PC-9 (cell line): Measurements from ENCODE around the gene CACNA1B. TPM values are rescaled to one million over a fixed set of nuclear protein-coding genes. Genes with fewer than 3 reads are reported as not detected.

Experiments used
- BruUV-seq: library from RNA; stranded (reverse); fragments of 400-500 nt; replicated peaks from 2 replicates; lab custom pipeline; 2021; lab: Mats Ljungman, UMichigan
- CTCF ChIA-PET: fragments of 300-600 bp; sonication (Branson Sonifier 250); formaldehyde crosslinking; loops from one replicate; lab custom pipeline; 2022; ENCODE audit warnings: antibody characterized with exemption; lab: Charles Lee
- POLR2A ChIA-PET: fragments of 300-600 bp; sonication (Branson Sonifier 250); formaldehyde crosslinking; loops from one replicate; lab custom pipeline; 2022; ENCODE audit warnings: antibody characterized with exemption; ENCODE audit not compliant: unreplicated experiment; lab: Charles Lee
- DNase-seq, 2 experiments: peaks; one replicate each; pipeline versions ENCODE4 v3.0.0 to v3.0.0-alpha.2; 2015 to 2022; ENCODE audit warnings: mixed read lengths in 1 of 2
- H2AFZ ChIP-seq: fragments of 200-600 bp; sonication (generic); 2 replicates; pipeline ENCODE4 v1.8.1; 2017; ENCODE audit warnings: antibody characterized with exemption
- H3F3A ChIP-seq: fragments of 200-600 bp; sonication (generic); 2 replicates; pipeline ENCODE4 v1.8.1; 2017; ENCODE audit warnings: antibody characterized with exemption, mild to moderate bottlenecking, low read depth; ENCODE audit not compliant: insufficient read depth
- H3K27ac ChIP-seq: fragments of 200-600 bp; sonication (generic); 2 replicates; pipeline ENCODE4 v1.6.1; 2016; ENCODE audit warnings: mixed run types
- H3K27me3 ChIP-seq: fragments of 200-600 bp; sonication (generic); 2 replicates; pipeline ENCODE4 v1.6.1; 2016; ENCODE audit warnings: low read depth, mixed run types; ENCODE audit not compliant: insufficient read depth
- H3K36me3 ChIP-seq: fragments of 200-600 bp; sonication (generic); 2 replicates; pipeline ENCODE4 v1.6.1; 2016; ENCODE audit warnings: low read depth, mixed run types
- H3K4me1 ChIP-seq: fragments of 200-600 bp; sonication (generic); replicated peaks from 2 replicates; pipeline ENCODE4 v1.6.1; 2016; ENCODE audit warnings: mixed run types; ENCODE audit not compliant: insufficient read depth
- H3K4me2 ChIP-seq: fragments of 200-600 bp; sonication (generic); 2 replicates; pipeline ENCODE4 v1.6.1; 2017; ENCODE audit warnings: mixed run types
- H3K4me3 ChIP-seq: fragments of 200-600 bp; sonication (generic); 2 replicates; pipeline ENCODE4 v1.6.1; 2016; ENCODE audit warnings: mixed run types
- H3K79me2 ChIP-seq: fragments of 200-600 bp; sonication (generic); 2 replicates; pipeline ENCODE4 v1.6.1; 2017; ENCODE audit warnings: low read depth, mixed run types
- H3K9me2 ChIP-seq: fragments of 200-600 bp; sonication (generic); 2 replicates; pipeline ENCODE4 v1.8.1; 2017; ENCODE audit warnings: mild to moderate bottlenecking; ENCODE audit not compliant: insufficient read depth
- H3K9me3 ChIP-seq: fragments of 200-600 bp; sonication (generic); 2 replicates; pipeline ENCODE4 v1.8.1; 2016; ENCODE audit warnings: low read depth; ENCODE audit not compliant: insufficient read depth
- H4K20me1 ChIP-seq: fragments of 200-600 bp; sonication (generic); 2 replicates; pipeline ENCODE4 v1.8.1; 2017; ENCODE audit not compliant: insufficient read depth
- EZH2 ChIP-seq: fragments of 200-600 bp; sonication (generic); IDR thresholded peaks from 2 replicates; pipeline ENCODE4 v1.8.0; 2017; ENCODE audit warnings: antibody characterized with exemption, low read depth
- intact Hi-C: fragments of 100-400 bp; cut with micrococcal nuclease; formaldehyde crosslinking; loops from one replicate; pipeline ENCODE4 v1.10.0; 2022; ENCODE audit not compliant: unreplicated experiment
- total RNA-seq: library from RNA; stranded (reverse); gene quantifications from 2 replicates; pipeline ENCODE4 v1.2.3, GENCODE V29; 2021
- TF ChIP-seq, protein P1 (sequence below): fragments of 200-600 bp; sonication (generic); conservative IDR thresholded peaks from 2 replicates; pipeline ENCODE4 v1.6.1; 2017; ENCODE audit warnings: mixed run types, antibody characterized with exemption, mild to moderate bottlenecking, moderate library complexity

The CACNA1B gene
- total RNA-seq, 1 experiment from 2014 or later, result not detected

DNA sequence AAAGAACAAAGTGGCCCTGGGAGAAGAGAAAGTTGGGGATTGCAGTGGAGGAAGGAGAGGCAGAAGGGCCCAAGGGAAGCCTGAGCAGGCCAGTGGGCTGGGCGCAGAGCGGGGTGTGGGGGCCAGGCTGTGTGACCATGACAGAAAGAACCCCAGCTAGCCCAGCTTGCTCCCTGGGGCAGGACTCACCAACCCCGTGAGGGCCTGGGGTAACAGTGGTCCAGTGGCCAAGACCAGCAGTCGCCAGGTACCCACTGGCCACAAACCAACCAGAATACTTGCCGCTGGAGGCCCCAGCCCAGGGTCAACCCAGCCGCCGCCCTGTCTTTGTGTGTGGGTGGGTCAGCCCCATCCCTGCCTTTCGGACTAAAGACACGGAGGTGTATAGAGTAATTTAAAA is 146.5 kb downstream of the CACNA1B start:
- Histone ChIP-seq H3K4me2 (no peak overlapping the region), H3K4me3 (no peak overlapping the region), H3K27me3 (peaks cover 26% of the 10 kb centered on the region; the same call in 1 of the 2 replicates), H3K4me1 (no peaks in the 10 kb centered on the region), H3K9me2 (no peaks in the 10 kb centered on the region), H3K79me2 (no peaks in the 10 kb centered on the region), H3K36me3 (no peaks in the 10 kb centered on the region), H3K27ac (no peak overlapping the region), H2AFZ (no peak overlapping the region), H3K9me3 (no peaks in the 10 kb centered on the region), H4K20me1 (no peaks in the 10 kb centered on the region), H3F3A (no peaks in the 10 kb centered on the region)
- intact Hi-C loops, result no loop called here
- TF ChIP-seq EZH2, result no peak
- TF ChIP-seq, protein P1, sequence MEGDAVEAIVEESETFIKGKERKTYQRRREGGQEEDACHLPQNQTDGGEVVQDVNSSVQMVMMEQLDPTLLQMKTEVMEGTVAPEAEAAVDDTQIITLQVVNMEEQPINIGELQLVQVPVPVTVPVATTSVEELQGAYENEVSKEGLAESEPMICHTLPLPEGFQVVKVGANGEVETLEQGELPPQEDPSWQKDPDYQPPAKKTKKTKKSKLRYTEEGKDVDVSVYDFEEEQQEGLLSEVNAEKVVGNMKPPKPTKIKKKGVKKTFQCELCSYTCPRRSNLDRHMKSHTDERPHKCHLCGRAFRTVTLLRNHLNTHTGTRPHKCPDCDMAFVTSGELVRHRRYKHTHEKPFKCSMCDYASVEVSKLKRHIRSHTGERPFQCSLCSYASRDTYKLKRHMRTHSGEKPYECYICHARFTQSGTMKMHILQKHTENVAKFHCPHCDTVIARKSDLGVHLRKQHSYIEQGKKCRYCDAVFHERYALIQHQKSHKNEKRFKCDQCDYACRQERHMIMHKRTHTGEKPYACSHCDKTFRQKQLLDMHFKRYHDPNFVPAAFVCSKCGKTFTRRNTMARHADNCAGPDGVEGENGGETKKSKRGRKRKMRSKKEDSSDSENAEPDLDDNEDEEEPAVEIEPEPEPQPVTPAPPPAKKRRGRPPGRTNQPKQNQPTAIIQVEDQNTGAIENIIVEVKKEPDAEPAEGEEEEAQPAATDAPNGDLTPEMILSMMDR, result no peak
- POLR2A ChIA-PET, result no interaction called here
- CTCF ChIA-PET, result no interaction called here
- no peak for DNase-seq
- BruUV-seq, result no TSS peak

DNA sequence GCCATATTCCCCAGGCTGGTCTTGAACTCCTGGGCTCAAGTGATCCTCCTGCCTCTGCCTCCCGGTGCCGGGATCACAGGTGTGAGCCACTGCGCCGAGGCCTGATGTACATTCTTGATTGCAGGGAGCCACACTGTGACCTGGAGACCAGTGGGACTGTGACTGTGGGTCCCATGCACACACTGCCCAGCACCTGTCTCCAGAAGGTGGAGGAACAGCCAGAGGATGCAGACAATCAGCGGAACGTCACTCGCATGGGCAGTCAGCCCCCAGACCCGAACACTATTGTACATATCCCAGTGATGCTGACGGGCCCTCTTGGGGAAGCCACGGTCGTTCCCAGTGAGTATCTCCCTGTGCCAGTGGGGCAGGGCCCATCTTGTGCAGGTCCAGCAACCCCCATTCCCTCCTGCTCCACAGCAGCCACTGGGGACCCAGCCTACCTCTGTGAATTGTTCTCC is 147.3 kb downstream of the CACNA1B start:
- no peaks in the 10 kb centered on the region for H3K36me3 ChIP-seq
- H3K4me3 ChIP-seq, result no peak overlapping the region
- H3K9me2 ChIP-seq, result no peaks in the 10 kb centered on the region
- no peaks in the 10 kb centered on the region for H3K4me1 ChIP-seq
- no peaks in the 10 kb centered on the region for H3K79me2 ChIP-seq
- H2AFZ ChIP-seq, result no peak overlapping the region
- intact Hi-C loops, result no loop called here
- H3K27ac ChIP-seq, result no peak overlapping the region
- no peak for DNase-seq
- no peaks in the 10 kb centered on the region for H4K20me1 ChIP-seq
- H3K27me3 ChIP-seq, result peaks cover 27% of the 10 kb centered on the region; the same call in 1 of the 2 replicates
- no peaks in the 10 kb centered on the region for H3K9me3 ChIP-seq
- no peak overlapping the region for H3K4me2 ChIP-seq
- TF ChIP-seq EZH2, result no peak
- TF ChIP-seq, protein P1, result no peak
- POLR2A ChIA-PET, result interaction anchor here (0.5 kb wide), 1 partner anchor 461 kb away, joined by 4 read pairs; no protein-coding TSS in a partner anchor
- CTCF ChIA-PET, result no interaction called here
- H3F3A ChIP-seq, result no peaks in the 10 kb centered on the region
- BruUV-seq, result no TSS peak

DNA sequence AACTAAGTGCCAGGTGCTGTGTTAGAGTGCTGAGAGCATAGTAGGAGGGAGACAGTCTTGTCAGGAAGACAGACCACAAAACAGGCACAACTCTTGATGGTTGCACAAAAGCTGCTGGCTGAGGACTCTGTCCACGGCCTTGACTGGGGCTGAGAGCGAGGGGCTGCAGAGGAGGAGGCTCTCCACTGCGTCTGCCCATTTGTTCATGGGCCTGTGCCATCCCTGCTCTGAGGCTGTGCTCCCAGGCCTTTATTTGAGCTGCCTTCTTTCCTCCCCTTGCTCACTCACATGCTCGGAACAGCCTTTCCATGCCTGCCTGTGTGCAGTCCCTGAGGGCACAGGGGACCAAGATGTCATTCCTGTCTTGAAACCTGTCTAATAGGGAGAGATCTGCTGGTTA is 147.8 kb downstream of the CACNA1B start:
- DNase-seq, result no peak
- H3K27ac ChIP-seq, result no peak overlapping the region
- H3K9me3 ChIP-seq, result no peaks in the 10 kb centered on the region
- H3K27me3 ChIP-seq, result peaks cover 32% of the 10 kb centered on the region
- no peak overlapping the region for H3K4me2 ChIP-seq
- H3K36me3 ChIP-seq, result no peaks in the 10 kb centered on the region
- H3K4me1 ChIP-seq, result no peaks in the 10 kb centered on the region
- H3K4me3 ChIP-seq, result no peak overlapping the region
- H4K20me1 ChIP-seq, result no peaks in the 10 kb centered on the region
- no peak for TF ChIP-seq EZH2
- TF ChIP-seq, protein P1, result no peak
- no TSS peak for BruUV-seq
- H3K9me2 ChIP-seq, result no peaks in the 10 kb centered on the region
- H3K79me2 ChIP-seq, result no peaks in the 10 kb centered on the region
- intact Hi-C loops, result no loop called here
- ChIA-PET POLR2A (no interaction called here), CTCF (no interaction called here)
- no peak overlapping the region for H2AFZ ChIP-seq
- H3F3A ChIP-seq, result no peaks in the 10 kb centered on the region
